Large intestine (tissue), 3 donors: ENCODE measurements around the gene TP53I13. TPM values are rescaled to one million over a fixed set of nuclear protein-coding genes. Genes with fewer than 3 reads are reported as not detected.

Source experiments
- DNase-seq, 2 donors: peaks; one replicate each; pipeline versions ENCODE4 v3.0.0 to v3.0.0-alpha.2; 2013
- H3K27ac ChIP-seq: one replicate; pipeline ENCODE4 v1.5.1; 2013; ENCODE audit warnings: low read length
- H3K27me3 ChIP-seq: 2 replicates; pipeline ENCODE4 v1.6.1; 2013; ENCODE audit warnings: low read length; ENCODE audit not compliant: control insufficient read depth, insufficient read depth
- H3K36me3 ChIP-seq: 2 replicates; pipeline ENCODE4 v1.6.1; 2013; ENCODE audit warnings: low read length; ENCODE audit not compliant: control insufficient read depth, insufficient read depth
- H3K4me1 ChIP-seq: one replicate; pipeline ENCODE4 v1.6.1; 2013; ENCODE audit warnings: low read length; ENCODE audit not compliant: control insufficient read depth, insufficient read depth
- H3K4me3 ChIP-seq: one replicate; pipeline ENCODE4 v1.5.1; 2013; ENCODE audit warnings: low read length
- H3K9me3 ChIP-seq: one replicate; pipeline ENCODE4 v1.6.1; 2013; ENCODE audit warnings: mild to moderate bottlenecking, low read depth, low read length, moderate library complexity; ENCODE audit not compliant: control insufficient read depth
- WGBS: methylation state at CpG from one replicate; pipeline ENCODE4 v1.1.5; 2013; ENCODE audit warnings: low lambda C conversion rate; ENCODE audit not compliant: insufficient coverage; 5-methylcytosine and 5-hydroxymethylcytosine counted together
- polyA plus RNA-seq: library from polyadenylated mRNA; unstranded; fragments of 120-200 nt; gene quantifications from one replicate; pipeline ENCODE4 v1.2.1, GENCODE V29; 2013

The TP53I13 gene
- polyA plus RNA-seq, 1 donor = 77.0 TPM

DNA sequence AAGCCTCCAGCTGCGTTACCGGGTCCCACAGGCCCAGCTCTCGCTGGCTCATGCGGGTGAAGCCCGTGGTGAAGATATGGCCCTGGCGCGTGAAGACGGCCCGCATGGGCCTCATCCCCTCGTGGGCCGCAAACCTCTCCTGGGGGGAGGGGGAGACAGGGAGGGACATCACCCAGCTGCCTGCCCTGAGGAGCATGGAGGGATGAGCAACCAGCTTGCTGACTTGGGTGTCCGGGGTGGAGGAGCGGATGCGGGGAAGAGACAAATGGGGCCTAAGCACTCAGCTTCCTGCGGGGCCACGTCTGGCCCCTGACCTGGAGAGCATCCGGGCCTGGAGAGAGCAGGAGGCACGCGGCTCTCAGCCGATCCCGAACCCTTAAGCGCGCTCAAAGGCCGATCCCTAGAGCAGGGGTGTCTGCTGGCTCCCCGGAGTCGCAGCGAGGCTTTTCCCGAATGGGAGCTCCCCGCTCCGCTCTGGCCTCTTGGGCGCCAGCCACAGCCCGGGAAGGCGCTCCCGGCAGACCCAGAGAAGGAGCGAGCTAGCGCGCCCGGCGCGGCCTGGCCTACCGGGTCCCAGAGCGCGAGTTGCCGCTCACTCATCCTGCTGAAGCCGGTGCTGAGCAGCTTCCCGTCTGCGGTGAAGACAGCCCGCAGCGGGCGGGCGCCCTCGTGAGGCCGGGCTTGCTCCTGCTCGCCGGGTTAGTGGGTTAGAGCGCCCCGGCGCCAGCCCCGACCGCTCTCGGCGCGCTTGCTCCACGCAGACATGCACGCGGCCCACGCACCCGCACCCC is 49.2 kb downstream of the TP53I13 start:
- peak overlapping the region; percentile 31 for H3K4me3 ChIP-seq
- H3K4me1 ChIP-seq = peaks cover 51% of the 10 kb centered on the region
- H3K9me3 ChIP-seq = peaks cover 21% of the 10 kb centered on the region
- no peaks in the 10 kb centered on the region for H3K36me3 ChIP-seq
- peaks cover 94% of the 10 kb centered on the region for H3K27me3 ChIP-seq
- DNase-seq = peak; percentile 56 to 72
- H3K27ac ChIP-seq = no peak overlapping the region
- no CpG with 5 or more reads among the region's 68 CpGs for WGBS

DNA sequence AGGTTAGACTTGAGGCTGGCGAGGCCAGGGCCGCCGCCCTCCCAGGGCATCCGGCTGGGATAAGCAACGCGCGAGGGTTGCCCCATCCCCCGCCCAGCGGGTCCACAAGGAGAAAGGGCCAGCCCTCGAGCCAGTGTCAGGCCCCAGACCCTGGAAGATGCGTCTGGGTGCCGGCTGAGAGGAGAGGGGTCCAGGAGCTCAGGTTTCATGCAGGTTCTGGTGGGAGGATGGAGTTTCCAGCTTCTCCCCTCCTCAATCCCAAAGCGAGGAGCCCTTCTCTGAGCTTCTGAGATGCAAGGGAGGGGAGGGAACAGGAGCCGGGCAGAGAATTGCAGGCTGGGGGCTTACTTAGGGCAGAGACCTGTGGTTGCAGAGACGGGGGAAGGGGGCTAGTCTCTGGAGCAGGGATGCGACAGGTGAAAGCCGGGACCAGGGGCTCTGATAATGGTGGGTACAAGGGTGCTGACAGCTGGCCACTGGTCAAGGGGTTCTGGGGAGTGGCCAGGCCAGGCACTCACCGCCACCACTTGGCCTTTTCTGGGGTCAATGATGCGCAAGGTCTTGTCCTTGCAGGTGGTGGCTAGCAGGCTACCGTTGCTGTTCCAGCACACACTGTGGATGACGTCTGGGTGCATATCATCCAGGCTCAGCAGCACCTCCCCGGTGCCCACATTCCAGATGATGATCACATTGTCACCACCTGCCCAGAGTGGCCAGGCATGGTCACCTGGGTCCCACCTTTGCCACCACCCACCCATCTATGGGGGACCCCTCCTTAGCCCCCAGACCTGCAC is 50.0 kb downstream of the TP53I13 start:
- H3K4me3 ChIP-seq = no peak overlapping the region
- H3K9me3 ChIP-seq = peaks cover 19% of the 10 kb centered on the region
- WGBS = no CpG with 5 or more reads among the region's 22 CpGs
- peaks cover 52% of the 10 kb centered on the region for H3K4me1 ChIP-seq
- no peaks in the 10 kb centered on the region for H3K36me3 ChIP-seq
- peaks cover 96% of the 10 kb centered on the region for H3K27me3 ChIP-seq
- no peak overlapping the region for H3K27ac ChIP-seq
- DNase-seq = no peak

DNA sequence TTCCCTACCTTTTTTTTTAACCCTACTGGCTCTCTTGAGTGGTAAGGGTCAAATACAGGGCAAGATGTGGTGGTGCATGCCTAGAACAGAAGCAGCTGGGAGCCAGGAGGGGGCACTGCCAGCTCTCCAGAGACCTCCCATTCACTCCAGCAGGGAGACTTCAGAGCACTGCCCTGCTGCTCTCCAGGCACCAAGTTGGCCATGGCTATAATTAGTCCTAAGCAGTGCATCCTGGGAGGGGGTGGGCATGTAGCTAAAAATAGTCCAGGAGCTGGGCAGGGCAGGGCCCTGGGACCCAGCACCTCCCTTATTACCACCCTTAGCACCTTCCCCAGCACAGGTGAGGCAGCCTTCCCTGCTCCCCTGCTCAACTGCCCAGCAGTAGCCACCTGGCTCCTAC is 50.8 kb downstream of the TP53I13 start:
- Histone ChIP-seq H3K4me3 (no peak overlapping the region), H3K27me3 (peaks cover 92% of the 10 kb centered on the region), H3K4me1 (peaks cover 44% of the 10 kb centered on the region), H3K27ac (no peak overlapping the region), H3K9me3 (peaks cover 19% of the 10 kb centered on the region), H3K36me3 (no peaks in the 10 kb centered on the region)
- no peak for DNase-seq

DNA sequence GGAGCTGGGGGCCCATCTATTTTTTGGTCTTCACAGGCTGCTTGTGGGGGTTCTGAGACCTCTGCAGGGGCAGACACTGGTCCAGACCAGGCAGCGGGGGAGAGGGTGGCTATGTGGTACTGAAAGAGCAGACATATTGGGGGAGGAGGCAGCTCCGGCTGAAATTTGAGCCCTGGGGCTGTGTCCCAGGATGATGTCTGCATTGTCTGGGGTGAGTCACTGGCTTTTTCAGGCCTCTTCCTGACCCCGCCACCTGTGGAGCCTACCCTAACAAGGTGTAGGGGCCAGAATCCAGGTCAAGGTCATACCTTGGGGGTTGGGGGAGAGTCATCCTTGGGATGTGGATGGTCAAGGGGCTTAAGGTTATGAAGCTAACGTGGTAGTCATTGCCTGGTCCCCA is 51.8 kb downstream of the TP53I13 start:
- no CpG with 5 or more reads among the region's 4 CpGs for WGBS
- Histone ChIP-seq H3K27me3 (peaks cover 82% of the 10 kb centered on the region), H3K4me1 (peaks cover 38% of the 10 kb centered on the region), H3K4me3 (no peak overlapping the region), H3K36me3 (no peaks in the 10 kb centered on the region), H3K9me3 (peaks cover 19% of the 10 kb centered on the region), H3K27ac (no peak overlapping the region)
- DNase-seq = no peak

DNA sequence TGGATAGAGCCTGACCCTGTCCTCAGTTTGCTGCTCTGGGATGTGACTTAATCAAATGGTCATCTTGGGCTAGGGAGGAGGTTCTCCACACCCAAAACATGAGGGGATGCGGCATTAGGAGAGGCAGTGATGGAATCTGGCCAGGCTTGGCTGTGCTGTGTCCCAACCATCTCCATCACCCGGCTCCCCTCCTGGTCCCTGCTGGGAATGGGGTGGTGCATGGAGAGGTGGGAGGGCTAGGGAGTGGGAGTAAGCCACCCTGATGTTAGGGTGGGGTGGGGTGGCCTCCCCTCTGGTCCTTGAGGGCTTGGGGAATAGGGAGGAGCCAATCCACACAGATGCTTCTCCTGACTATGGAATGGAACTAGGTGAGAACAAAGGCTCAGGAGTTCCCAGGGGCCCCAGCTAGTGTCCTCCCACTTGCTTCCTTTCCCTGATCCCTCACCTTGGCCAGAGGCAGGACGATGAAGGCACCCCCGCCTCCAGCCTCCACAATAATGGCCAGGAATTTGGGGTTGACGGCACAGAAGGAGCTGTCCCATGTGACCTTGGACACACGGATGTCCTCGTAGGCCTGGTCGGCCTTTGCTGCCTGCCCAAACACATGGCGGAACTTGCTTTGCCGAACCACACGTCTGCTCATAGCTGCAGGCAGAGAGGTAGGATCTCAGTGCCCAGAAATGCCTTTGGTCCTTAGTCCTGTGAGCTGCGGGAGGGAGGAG is 52.4 kb downstream of the TP53I13 start:
- Histone ChIP-seq H3K9me3 (peaks cover 15% of the 10 kb centered on the region), H3K4me1 (peaks cover 32% of the 10 kb centered on the region), H3K27me3 (peaks cover 76% of the 10 kb centered on the region), H3K36me3 (no peaks in the 10 kb centered on the region), H3K27ac (no peak overlapping the region), H3K4me3 (no peak overlapping the region)
- no peak for DNase-seq
- no CpG with 5 or more reads among the region's 12 CpGs for WGBS

DNA sequence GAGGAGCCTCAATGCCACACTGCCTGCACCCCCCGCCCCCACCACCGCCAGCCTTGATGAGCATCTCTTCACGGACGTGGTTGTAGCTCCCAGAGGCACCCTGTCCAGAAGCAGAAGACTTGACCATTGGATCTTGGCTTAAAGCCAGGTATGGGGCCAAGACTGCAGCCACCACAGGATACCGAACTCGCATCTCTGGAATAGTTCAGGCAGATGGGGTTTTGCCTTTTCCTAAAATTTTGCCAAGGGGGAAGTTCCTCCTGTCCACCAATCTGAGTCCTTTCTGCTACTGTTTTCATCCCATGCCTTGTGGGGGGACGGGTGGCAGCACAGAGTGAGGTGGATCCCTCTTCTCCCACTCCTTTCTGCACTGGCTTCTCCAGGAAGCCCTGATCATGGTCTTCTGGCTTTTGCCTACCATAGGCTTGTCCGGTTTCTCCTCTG is 53.3 kb downstream of the TP53I13 start:
- DNase-seq = no peak
- peaks cover 15% of the 10 kb centered on the region for H3K9me3 ChIP-seq
- H3K36me3 ChIP-seq = no peaks in the 10 kb centered on the region
- no peak overlapping the region for H3K27ac ChIP-seq
- peak overlapping the region; percentile 54 for H3K4me3 ChIP-seq
- H3K4me1 ChIP-seq = peaks cover 24% of the 10 kb centered on the region
- H3K27me3 ChIP-seq = peaks cover 68% of the 10 kb centered on the region
- no CpG with 5 or more reads among the region's 8 CpGs for WGBS

Other genes with a start within 250 kb of the TP53I13 start
- 22.2 TPM for gene TAOK1, start 178.3 kb upstream of the TP53I13 start, polyA plus RNA-seq
- gene ABHD15, start 1.7 kb upstream of the TP53I13 start, polyA plus RNA-seq = 25.6 TPM
- 37.6 TPM for gene GIT1, start 20.9 kb downstream of the TP53I13 start, polyA plus RNA-seq
- 8.2 TPM for gene ANKRD13B, start 24.4 kb downstream of the TP53I13 start, polyA plus RNA-seq
- gene CORO6, start 54.2 kb downstream of the TP53I13 start, polyA plus RNA-seq = 2.3 TPM